A673 (cell line): ENCODE results near the gene APEH. TPM values are rescaled to one million over a fixed set of nuclear protein-coding genes. Genes with fewer than 3 reads are reported as not detected.

Experiments
- BruUV-seq: library from RNA; stranded (reverse); fragments of 400-500 nt; replicated peaks from 2 replicates; lab custom pipeline; 2021; lab: Mats Ljungman, UMichigan
- CTCF ChIA-PET: fragments of 300-600 bp; sonication (Branson Sonifier 250); formaldehyde crosslinking; loops from one replicate; lab custom pipeline; 2022; ENCODE audit warnings: antibody characterized with exemption; lab: Charles Lee
- POLR2A ChIA-PET: fragments of 300-600 bp; sonication (Branson Sonifier 250); formaldehyde crosslinking; loops from one replicate; lab custom pipeline; 2022; ENCODE audit warnings: antibody characterized with exemption; ENCODE audit not compliant: low non-redundant PET; lab: Charles Lee
- DNase-seq: peaks from one replicate; pipeline ENCODE4 v3.0.0-alpha.2; 2015; ENCODE audit warnings: low spot score
- H3K27ac ChIP-seq: fragments of 200-600 bp; sonication (generic); 2 replicates; pipeline ENCODE4 v1.5.1; 2016; ENCODE audit warnings: mixed run types, low read depth, mild to moderate bottlenecking, mixed read lengths, antibody characterized with exemption, low read length; ENCODE audit not compliant: poor library complexity, severe bottlenecking
- H3K27me3 ChIP-seq: fragments of 200-600 bp; sonication (generic); replicated peaks from 2 replicates; pipeline ENCODE4 v1.6.1; 2017; ENCODE audit warnings: mixed run types, low read depth, mild to moderate bottlenecking, mixed read lengths, antibody characterized with exemption, low read length; ENCODE audit not compliant: insufficient read depth, poor library complexity
- H3K36me3 ChIP-seq: fragments of 200-600 bp; sonication (generic); 2 replicates; pipeline ENCODE4 v1.6.1; 2016; ENCODE audit warnings: mixed run types, mild to moderate bottlenecking, mixed read lengths, antibody characterized with exemption, low read length; ENCODE audit not compliant: insufficient read depth, poor library complexity, severe bottlenecking
- H3K4me1 ChIP-seq: fragments of 200-600 bp; sonication (generic); 2 replicates; pipeline ENCODE4 v1.6.1; 2017; ENCODE audit warnings: mixed run types, mild to moderate bottlenecking, mixed read lengths, antibody characterized with exemption, low read length; ENCODE audit not compliant: insufficient read depth, poor library complexity, severe bottlenecking
- H3K4me3 ChIP-seq: fragments of 200-600 bp; sonication (generic); 2 replicates; pipeline ENCODE4 v1.5.1; 2016; ENCODE audit warnings: low read depth, mixed run types, mild to moderate bottlenecking, mixed read lengths, low read length; ENCODE audit not compliant: poor library complexity, severe bottlenecking
- H3K9me3 ChIP-seq: fragments of 200-600 bp; sonication (generic); 2 replicates; pipeline ENCODE4 v1.6.1; 2016; ENCODE audit warnings: mixed run types, low read depth, mild to moderate bottlenecking, mixed read lengths, antibody characterized with exemption, low read length; ENCODE audit not compliant: poor library complexity, severe bottlenecking
- CTCF ChIP-seq: fragments of 300-800, 200-600 bp; sonication (generic); conservative IDR thresholded peaks from 2 replicates; pipeline ENCODE4 v1.5.1; 2017; ENCODE audit warnings: low read depth, mild to moderate bottlenecking, antibody characterized with exemption, low read length, moderate library complexity, mixed read lengths
- EZH2 ChIP-seq: fragments of 200-600 bp; sonication (generic); IDR thresholded peaks from 2 replicates; pipeline ENCODE4 v1.6.1; 2017; ENCODE audit warnings: borderline replicate concordance, low read depth, mild to moderate bottlenecking, mixed read lengths, antibody characterized with exemption, low read length; ENCODE audit not compliant: poor library complexity, severe bottlenecking
- intact Hi-C: fragments of 100-400 bp; cut with micrococcal nuclease; formaldehyde crosslinking; loops from one replicate; pipeline ENCODE4 v1.10.0; 2022; ENCODE audit not compliant: unreplicated experiment
- total RNA-seq: library from RNA; stranded (reverse); gene quantifications from 2 replicates; pipeline ENCODE4 v1.2.3, GENCODE V29; 2021

The APEH gene
- total RNA-seq, 1 experiment from 2014 or later = 64.9 TPM

- ChIA-PET POLR2A (no interaction called here), CTCF (no interaction called here)
- TF ChIP-seq EZH2 (no peak), CTCF (no peak)
- Histone ChIP-seq H3K4me1 (no peaks in the 10 kb centered on the region), H3K27ac (no peak overlapping the region), H3K36me3 (no peaks in the 10 kb centered on the region), H3K27me3 (no peaks in the 10 kb centered on the region), H3K9me3 (no peaks in the 10 kb centered on the region), H3K4me3 (no peak overlapping the region)
- DNase-seq = no peak
- no TSS peak for BruUV-seq
- intact Hi-C loops = no loop called here
These were observed 10.3 kb upstream of the APEH start for GRCh38 chr3:49663831-49664230.

- no TSS peak for BruUV-seq
- POLR2A ChIA-PET = no interaction called here
- no peak for DNase-seq
These were observed 9.9 kb upstream of the APEH start for GRCh38 chr3:49664300-49664699.

GRCh38 chr3:49665822-49666519 is 8.2 kb upstream of the APEH start:
- Histone ChIP-seq H3K27me3 (no peaks in the 10 kb centered on the region), H3K4me3 (no peak overlapping the region), H3K27ac (no peak overlapping the region), H3K4me1 (no peaks in the 10 kb centered on the region), H3K36me3 (no peaks in the 10 kb centered on the region), H3K9me3 (no peaks in the 10 kb centered on the region)
- no peak for TF ChIP-seq CTCF
- no peak for TF ChIP-seq EZH2
- no TSS peak for BruUV-seq
- POLR2A ChIA-PET = no interaction called here
- intact Hi-C loops = no loop called here
- CTCF ChIA-PET = no interaction called here
- no peak for DNase-seq

More at GRCh38 chr3:49664300-49664699, 9.9 kb upstream of the APEH start:
- no peak for TF ChIP-seq CTCF
- TF ChIP-seq EZH2 = no peak
- H3K36me3 ChIP-seq = no peaks in the 10 kb centered on the region
- H3K4me1 ChIP-seq = no peaks in the 10 kb centered on the region
- H3K27me3 ChIP-seq = no peaks in the 10 kb centered on the region
- CTCF ChIA-PET = no interaction called here
- H3K9me3 ChIP-seq = no peaks in the 10 kb centered on the region
- no peak overlapping the region for H3K4me3 ChIP-seq
- no peak overlapping the region for H3K27ac ChIP-seq
- intact Hi-C loops = no loop called here
